IPS-18c (cell line): ENCODE data around the gene SLC7A9.
"Not testable (repeated sequence)": the region's sequence is repeated elsewhere in the genome, so short reads cannot be mapped to it uniquely, and the experiment has no call there.

Experiments used
- H3K4me3 ChIP-seq: 2 replicates; pipeline ENCODE4 v1.7.0; 2013; ENCODE audit warnings: low read depth, mild to moderate bottlenecking, low read length, moderate library complexity; ENCODE audit not compliant: insufficient read depth
- H3K9me3 ChIP-seq: one replicate; pipeline ENCODE4 v1.6.1; 2013; ENCODE audit warnings: mild to moderate bottlenecking, low read length, moderate library complexity; ENCODE audit not compliant: control insufficient read depth, insufficient read depth

The SLC7A9 gene

DNA sequence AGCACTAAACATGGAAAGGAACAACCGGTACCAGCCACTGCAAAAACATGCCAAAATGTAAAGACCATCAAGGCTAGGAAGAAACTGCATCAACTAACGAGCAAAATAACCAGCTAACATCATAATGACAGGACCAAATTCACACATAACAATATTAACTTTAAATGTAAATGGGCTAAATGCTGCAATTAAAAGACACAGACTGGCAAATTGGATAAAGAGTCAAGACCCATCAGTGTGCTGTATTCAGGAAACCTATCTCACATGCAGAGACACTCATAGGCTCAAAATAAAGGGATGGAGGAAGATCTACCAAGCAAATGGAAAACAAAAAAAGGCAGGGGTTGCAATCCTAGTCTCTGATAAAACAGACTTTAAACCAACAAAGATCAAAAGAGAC, 21.5 kb downstream of the SLC7A9 start:
- not testable (repeated sequence) for H3K4me3 ChIP-seq, H3K9me3 ChIP-seq

DNA sequence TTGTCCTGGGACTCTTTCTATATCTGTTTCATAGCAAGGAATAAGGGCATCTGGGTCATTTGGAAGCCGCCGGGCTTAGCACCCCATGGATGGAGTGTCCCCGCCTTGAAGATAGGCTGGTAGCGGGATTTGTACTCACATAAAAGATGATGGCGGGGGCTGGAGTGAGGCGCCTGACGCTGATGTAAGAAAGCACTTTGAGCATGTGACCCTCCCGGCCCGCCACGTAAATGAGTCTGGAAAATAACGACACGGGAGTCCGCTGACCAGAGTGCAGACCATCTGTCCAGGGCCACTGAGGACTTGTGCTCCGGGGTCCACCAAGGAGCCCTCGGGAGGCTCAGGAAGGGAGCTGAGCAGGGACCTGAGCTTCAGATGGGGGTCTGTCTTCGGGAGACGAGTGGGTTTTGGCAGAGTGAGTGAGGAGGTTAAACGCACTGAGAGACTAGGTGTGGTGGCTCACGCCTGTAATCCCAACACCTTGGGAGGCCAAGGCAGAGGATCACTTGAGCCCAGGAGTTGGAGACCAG, 25.8 kb downstream of the SLC7A9 start:
- H3K4me3 ChIP-seq, result no peak overlapping the region
- no peaks in the 10 kb centered on the region for H3K9me3 ChIP-seq

DNA sequence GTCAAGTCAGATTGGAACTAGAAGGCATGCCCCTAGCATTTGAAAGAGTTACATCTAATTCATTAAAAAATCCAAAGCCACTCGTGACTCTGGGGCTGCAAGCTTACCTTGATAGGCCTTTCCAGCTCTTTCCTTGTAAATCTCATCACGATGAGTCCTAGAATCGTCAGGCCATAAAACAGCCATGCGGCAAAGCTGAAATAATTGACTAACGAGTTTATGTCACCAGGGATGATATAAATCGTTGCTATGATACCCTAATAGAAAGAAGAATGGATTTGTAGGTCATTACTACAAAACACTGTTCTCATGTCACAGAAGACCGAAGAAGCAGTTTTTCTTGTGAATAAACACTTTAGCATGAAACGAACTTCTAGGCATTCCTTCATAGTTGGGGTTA, 27.5 kb downstream of the SLC7A9 start:
- H3K9me3 ChIP-seq, result no peaks in the 10 kb centered on the region
- no peak overlapping the region for H3K4me3 ChIP-seq

DNA sequence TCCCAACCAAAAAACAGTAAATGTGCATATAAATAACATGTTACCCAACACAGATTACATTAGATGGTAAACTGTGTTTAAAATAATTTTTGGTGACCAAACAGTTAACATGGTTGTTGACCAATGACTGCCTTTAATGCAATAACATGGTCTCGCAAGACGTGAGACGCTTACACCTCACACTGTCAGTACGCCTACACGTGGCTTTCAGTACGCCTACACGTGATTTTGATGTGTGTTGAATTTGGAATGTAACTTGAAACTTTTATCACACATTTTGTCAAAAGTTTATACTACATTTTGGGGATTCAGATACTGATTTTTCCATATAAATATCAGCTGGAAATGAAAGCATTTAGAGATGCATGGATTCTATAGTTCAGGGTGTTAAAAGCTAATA, 32.0 kb downstream of the SLC7A9 start:
- Histone ChIP-seq H3K4me3 (no peak overlapping the region), H3K9me3 (no peaks in the 10 kb centered on the region)

DNA sequence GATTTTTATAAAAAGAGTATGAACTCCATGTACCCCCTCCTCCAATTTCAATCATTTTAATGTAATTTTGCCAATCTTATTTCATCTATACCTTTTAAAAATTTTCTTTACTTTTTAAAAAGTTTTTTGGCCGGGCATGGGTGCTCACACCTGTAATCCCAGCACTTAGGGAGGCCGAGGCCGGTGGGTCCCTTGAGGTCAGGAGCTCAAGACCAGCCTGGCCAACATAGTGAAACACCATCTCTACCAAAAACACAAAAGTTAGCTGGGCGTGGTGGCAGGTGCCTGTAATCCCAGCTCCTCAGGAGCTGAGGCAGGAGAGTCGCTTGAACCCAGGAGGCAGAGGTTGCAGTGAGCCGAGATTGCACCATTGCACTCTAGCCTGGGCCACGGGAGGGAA, 36.2 kb downstream of the SLC7A9 start:
- not testable (repeated sequence) for H3K4me3 ChIP-seq, H3K9me3 ChIP-seq

DNA sequence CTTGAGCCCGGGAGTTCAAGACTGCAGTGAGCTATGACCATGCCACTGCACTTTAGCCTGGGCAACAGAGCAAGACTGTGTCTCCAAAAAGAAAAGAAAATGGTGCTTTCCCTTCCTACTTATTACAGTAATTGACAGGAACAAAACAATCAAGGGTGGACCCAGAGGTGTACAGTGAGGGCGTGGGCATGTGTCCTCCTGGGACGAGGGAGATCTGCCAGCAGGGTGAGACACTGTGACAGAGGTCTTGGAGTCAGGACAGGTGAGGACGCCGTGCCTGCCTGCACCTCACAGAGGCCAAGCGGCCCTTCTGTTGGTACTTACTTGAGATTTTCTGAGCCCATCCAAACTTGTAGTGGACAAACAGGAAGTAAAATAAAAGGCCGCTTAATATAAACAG, 36.7 kb downstream of the SLC7A9 start:
- H3K9me3 ChIP-seq, result not testable (repeated sequence)

DNA sequence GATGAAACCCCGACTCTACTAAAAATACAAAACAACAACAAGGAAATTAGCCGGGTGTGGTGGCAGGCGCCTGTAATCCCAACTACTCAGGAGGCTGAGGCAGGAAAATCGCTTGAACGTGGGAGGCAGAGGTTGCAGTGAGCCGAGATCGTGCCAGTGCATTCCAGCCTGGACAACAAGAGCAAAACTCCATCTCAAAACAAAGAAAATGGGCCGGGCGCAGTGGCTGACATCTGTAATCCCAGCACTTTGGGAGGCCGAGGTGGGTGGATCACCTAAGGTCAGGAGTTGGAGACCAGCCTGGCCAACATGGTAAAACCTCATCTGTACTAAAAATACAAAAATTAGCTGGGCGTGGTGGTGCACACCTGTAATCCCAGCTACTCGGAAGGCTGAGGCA, 37.5 kb downstream of the SLC7A9 start:
- not testable (repeated sequence) for H3K4me3 ChIP-seq, H3K9me3 ChIP-seq

More for the DNA sequence above, 36.7 kb downstream of the SLC7A9 start:
- not testable (repeated sequence) for H3K4me3 ChIP-seq

DNA sequence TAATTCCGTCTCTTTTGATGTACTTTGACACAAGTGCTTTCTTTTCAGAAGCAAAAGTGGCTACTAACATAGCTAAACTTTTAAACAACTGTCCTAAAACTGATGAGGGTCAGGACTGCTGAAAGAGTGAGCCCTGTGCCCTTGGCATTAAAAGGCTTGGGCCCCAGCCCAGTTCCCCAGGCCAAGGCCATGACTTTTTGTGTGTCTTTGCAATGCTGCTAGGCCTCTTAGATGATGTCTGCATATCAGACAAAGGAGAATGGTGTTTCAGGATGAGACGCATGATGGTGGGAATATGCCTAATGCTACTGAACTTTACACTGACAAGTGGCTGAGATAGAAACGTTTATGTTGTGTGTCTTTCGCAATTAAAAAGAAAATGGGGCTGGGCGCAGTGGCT, 38.0 kb downstream of the SLC7A9 start:
- H3K9me3 ChIP-seq, result no peaks in the 10 kb centered on the region
- H3K4me3 ChIP-seq, result no peak overlapping the region

DNA sequence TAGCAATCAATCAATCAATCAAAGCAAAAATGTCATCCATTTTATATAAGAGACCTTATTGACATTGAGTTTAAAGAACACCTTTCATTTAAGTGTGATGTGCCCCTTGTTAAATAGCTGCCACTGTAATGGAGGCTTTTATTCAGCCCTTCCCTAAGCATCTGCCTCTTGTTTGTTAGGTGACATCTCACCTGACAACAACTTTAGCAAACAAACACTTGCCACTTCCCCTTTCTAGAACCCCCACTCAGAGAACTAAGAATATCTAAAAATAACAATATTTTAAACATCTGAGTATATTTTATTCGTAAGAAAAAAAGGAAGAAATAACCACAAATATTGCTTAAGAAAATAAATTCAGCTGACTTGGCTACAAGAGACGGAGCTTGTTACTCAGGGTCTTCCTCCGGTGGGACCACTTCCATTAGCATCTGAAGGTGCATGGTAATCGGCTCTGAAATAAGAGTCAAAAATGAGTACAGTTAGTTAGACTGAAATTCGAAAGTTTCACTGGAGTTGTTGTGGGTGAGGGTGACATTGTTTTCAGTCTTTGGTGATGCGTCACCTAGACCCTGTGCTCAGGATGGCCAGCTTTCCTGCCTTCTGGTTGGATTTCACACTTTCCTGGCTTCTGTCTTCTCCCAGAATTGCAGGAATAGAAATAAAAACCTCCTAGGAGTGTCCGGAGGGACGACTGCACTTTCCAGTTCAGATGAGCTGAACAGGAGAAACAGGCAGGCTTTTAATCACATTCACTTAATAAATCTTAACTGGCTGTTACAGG, 39.1 kb downstream of the SLC7A9 start:
- Histone ChIP-seq H3K9me3 (no peaks in the 10 kb centered on the region), H3K4me3 (no peak overlapping the region)

DNA sequence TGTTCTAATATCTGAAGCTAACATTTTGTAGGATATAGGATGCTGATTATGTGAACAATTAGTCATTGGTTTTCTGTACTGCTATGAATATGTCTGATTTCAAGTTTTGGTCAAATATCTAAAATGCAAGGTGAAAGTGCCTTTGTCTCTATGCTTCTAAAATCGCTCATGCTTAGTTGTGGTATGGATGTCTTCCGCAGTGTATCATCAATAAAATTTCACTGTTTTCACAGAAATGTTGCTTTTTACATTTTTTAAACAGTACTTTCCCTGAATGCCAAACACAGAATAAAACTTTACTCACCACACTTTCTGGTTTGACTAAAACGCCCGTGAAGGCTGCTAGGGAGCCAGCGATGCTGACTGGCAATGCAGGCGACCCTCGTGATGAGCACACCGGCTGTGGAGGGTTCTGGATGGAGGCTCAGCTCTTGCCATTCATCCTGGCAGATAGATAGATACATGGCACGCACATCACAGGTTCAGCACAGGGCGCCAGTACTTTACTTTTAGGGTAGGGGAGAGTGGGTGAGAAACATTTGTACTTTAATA, 40.1 kb downstream of the SLC7A9 start:
- H3K9me3 ChIP-seq, result no peaks in the 10 kb centered on the region
- no peak overlapping the region for H3K4me3 ChIP-seq

DNA sequence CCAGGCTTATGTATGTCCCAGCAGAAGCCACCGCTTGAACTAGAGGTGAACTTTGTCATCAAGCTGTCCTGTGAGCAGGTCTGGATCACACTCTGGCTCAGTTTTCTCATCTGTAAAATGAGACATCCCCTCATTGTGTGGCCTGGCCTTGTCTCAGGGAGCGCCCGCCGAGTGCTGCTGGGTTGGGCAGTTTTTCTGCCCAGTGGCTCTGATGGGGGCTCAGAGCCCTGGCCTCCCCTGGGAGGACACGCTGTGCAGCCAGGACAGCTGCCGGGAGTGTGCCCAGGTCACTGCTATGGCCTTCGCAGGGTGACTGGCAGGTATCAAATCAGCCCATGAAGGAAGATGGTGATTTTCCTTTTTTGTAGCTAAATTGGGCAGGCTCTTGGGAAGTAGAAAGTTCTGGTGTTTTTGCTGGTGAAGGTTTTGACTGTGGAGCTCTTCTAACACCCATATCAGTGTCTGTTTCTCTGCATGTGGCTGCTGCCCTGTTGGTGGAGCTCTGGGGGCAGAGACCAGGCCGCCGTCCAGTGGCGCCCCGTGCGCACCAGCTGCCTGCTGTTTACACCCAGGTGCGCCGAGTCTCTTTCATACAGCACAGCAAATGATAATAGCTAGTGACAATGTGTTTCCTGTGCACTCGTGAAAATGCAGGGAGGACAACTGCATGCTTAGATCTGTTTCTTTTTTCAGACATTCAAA, 40.8 kb downstream of the SLC7A9 start:
- no peaks in the 10 kb centered on the region for H3K9me3 ChIP-seq

DNA sequence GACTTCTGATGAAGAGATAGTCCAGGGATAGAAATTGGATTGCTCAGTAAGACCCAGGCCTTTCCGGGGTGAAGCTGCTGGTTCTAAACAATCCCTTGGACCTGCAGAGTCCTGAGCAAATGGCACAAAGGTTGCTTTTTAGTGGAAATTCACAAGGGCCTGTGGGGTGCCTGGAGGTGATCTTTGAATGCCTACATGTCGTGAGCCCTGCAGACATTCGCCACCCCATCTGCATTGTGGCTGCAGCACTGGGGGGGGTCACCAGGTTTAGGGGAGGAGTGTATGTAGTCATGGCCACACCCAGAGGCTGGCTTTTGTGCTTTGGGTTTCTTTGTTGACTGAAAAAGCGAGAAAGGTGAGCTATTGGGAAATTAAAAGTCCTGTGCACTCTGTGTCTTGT, 41.4 kb downstream of the SLC7A9 start:
- no peak overlapping the region for H3K4me3 ChIP-seq
- H3K9me3 ChIP-seq, result no peaks in the 10 kb centered on the region

More for the DNA sequence above, 40.8 kb downstream of the SLC7A9 start:
- no peak overlapping the region for H3K4me3 ChIP-seq

DNA sequence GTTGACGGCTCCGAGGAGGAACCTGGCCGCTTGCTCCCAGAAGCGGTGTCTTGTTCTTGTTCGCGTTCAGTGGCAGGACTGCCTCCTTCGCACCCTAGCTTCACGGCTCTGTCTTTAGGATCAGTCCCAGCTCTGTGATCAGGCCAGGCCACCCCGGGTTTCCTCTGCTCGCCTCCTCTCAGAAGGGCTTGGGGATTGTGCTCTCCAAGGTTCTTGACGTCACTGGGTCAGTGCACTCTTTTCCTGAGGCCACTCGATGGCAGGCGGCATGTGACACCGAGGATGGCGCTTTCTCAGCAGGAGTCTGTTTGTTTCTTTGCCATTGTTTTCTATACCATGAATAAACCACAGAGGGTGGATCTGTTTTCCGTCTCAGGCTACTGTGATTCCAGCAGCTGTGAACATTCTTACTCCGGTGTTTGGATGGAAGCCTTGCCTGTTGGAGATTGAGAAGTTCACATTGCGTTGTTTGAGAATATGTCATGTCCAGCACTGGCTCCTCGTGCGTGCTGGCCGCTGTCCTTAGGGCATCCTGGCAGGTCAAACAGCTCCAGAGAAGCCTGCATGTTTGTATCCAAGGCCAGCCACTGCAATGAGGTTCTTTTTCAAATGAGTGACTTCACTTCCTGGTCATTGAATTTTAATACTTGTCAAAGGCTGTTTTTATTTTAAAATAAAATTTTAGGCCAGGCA, 44.5 kb downstream of the SLC7A9 start:
- Histone ChIP-seq H3K4me3 (peak overlapping the region; percentile 12; the same call in 1 of the 2 replicates), H3K9me3 (no peaks in the 10 kb centered on the region)

DNA sequence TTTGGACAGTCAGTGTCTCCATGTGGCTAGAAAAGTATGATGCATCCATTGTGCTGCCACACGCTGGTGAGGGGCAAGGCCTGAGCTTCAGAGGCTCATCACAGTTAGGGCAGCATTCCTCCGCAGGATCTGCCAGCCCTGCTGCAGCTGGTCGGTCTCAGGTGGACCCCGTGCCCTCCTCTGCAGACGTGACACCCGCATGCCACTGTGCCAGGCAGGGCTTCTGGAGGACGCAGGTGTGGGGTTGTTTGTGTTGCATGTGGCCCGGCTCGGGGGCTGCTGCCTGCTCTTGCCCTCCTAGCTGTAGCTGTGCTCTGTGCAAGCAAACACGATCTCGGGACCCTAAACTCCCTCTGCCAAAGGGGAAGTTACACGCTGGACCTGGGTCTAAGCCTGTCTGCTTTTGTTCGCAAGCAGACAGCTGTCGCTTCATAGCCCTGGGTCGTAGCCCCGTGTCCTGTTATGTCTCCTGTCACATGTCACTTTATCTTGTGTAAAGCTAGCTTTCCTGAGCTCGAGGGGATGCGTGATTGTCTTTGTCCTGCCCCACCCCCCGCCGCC, 45.3 kb downstream of the SLC7A9 start:
- H3K4me3 ChIP-seq, result no peak overlapping the region

DNA sequence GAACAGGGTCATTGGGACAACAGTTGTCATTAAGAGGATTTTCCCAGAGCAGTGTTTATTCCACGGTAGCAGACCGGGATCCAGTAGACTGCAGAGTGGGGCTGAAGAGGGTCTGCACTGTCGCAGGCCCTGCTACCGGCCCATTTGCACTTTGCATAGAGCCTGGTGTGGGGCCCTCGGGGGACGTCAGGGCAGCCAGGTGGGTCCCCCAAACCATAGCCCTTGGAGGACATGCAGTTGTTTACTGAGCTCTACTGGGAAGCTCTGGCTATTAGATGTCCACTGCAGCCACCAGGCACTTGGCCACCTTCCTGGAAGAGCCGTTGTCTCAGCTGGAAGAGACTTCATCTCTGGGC, 45.8 kb downstream of the SLC7A9 start:
- Histone ChIP-seq H3K4me3 (no peak overlapping the region), H3K9me3 (no peaks in the 10 kb centered on the region)

More for the DNA sequence above, 45.3 kb downstream of the SLC7A9 start:
- H3K9me3 ChIP-seq, result no peaks in the 10 kb centered on the region

DNA sequence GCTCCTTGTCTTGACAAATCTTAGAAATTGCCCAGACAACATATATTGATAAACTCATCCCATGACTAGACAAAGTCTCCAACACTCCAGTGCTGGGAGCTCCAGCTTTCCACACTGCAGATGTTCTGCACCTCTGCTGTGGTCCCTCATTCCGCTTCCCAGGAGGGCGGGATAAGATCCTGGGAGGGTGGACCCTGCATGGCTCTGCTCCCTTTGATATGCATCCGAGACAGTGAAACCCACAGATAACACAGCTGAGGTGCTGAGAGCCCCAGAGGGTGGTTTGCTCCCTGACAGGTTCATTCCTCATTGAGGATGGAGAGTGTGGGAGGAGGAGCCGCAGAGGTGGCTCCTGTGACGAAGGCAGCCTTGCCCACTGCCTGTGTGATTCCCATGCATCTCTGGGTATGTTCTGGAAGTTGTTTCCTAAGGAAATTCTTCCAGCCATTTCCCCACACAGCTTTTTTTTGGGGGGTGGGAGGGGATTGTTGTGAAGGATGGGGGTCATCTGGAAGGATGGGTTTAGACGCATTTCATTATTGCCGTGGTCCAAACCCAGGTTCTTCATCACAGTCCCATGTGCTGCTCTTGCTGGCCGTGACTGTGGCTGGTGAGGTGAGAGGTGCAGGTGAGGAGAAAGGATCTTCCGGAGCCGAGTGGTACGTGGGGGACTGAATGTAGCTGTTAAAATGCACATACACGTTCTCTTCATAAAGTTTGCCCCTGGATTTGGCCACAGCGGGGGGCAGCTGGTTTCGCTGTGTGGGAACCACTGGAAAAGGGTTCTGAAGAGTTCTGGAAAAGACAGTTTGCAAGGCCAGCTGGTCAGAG, 46.4 kb downstream of the SLC7A9 start:
- no peak overlapping the region for H3K4me3 ChIP-seq
- no peaks in the 10 kb centered on the region for H3K9me3 ChIP-seq
